ENCODE measurements around the gene ABCC2. TPM values are rescaled to one million over a fixed set of nuclear protein-coding genes. Genes with fewer than 3 reads are reported as not detected.

Gene ABCC2
- total and polyA plus RNA-seq, 3 donors from 2014 or later = 0.81 to 4.3 (median 2.7) TPM

DNA sequence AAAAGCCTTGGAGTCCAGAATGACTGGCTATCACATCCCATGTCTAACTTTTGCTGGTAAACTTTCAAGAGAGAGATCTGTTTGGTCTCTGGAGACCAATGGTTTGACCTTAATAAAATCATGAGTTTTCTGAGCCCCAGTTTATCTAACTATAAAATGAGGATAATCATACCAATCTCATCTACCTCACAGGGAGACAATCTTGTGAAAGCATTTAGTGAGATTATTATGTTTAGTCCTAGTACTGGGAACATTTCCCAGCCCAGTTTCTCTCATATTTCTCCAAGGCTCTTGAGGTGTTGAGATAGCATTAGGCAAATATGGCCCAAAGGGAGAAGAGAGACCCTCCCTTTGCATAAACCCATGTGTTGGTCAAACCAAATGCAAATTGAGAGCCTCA, 25.8 kb downstream of the ABCC2 start:
- TF ChIP-seq, protein P1, sequence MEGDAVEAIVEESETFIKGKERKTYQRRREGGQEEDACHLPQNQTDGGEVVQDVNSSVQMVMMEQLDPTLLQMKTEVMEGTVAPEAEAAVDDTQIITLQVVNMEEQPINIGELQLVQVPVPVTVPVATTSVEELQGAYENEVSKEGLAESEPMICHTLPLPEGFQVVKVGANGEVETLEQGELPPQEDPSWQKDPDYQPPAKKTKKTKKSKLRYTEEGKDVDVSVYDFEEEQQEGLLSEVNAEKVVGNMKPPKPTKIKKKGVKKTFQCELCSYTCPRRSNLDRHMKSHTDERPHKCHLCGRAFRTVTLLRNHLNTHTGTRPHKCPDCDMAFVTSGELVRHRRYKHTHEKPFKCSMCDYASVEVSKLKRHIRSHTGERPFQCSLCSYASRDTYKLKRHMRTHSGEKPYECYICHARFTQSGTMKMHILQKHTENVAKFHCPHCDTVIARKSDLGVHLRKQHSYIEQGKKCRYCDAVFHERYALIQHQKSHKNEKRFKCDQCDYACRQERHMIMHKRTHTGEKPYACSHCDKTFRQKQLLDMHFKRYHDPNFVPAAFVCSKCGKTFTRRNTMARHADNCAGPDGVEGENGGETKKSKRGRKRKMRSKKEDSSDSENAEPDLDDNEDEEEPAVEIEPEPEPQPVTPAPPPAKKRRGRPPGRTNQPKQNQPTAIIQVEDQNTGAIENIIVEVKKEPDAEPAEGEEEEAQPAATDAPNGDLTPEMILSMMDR (IDR thresholded peaks at IDR 0.05) = no peak
- no peak for TF ChIP-seq POLR2A (IDR thresholded peaks at IDR 0.05)
- no peak overlapping the region for H3K27ac ChIP-seq

DNA sequence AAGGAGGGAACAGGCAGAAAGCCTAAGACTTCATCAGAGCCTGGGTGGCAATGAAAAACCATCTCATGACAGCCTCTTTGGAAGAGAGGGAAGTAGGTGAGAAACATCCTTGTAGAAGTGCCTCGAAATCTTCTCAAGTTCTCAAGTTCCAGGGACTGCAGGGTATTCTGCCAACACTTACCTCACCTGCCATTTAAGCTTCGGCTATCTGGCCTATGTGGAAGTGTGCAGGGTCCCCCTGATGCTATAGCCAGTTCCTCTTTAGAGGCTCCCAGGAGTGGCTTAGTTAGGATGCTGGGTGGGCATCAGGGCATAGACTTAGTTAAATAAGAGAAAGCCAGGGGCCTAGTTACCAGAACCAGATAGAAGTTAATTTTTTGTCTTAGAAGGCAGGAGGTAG, 27.0 kb downstream of the ABCC2 start:
- Histone ChIP-seq H3K4me3 (no peak overlapping the region), H3K4me1 (no peaks in the 10 kb centered on the region), H3K27me3 (no peaks in the 10 kb centered on the region), H3K9me3 (no peaks in the 10 kb centered on the region), H3K36me3 (ENCODE audit: low read depth, missing control alignments) (no peaks in the 10 kb centered on the region), H3K27ac (no peak overlapping the region)
- 83 to 88% methylated on average over 2 of the region's 2 CpGs for WGBS, 2 donors
- no peak for DNase-seq
- TF ChIP-seq, protein P1 (IDR thresholded peaks at IDR 0.05) = no peak
- TF ChIP-seq POLR2A (IDR thresholded peaks at IDR 0.05) = no peak
- intact Hi-C loops (cut with DNase I; ENCODE audit: low total_unique reads) = no loop called here

More for the DNA sequence above, 25.8 kb downstream of the ABCC2 start:
- DNase-seq = no peak
- intact Hi-C loops (cut with DNase I; ENCODE audit: low total_unique reads) = no loop called here
- H3K9me3 ChIP-seq = no peaks in the 10 kb centered on the region
- no peak overlapping the region for H3K4me3 ChIP-seq
- no peaks in the 10 kb centered on the region for H3K36me3 ChIP-seq (ENCODE audit: low read depth, missing control alignments)
- H3K4me1 ChIP-seq = no peaks in the 10 kb centered on the region
- H3K27me3 ChIP-seq = no peaks in the 10 kb centered on the region

DNA sequence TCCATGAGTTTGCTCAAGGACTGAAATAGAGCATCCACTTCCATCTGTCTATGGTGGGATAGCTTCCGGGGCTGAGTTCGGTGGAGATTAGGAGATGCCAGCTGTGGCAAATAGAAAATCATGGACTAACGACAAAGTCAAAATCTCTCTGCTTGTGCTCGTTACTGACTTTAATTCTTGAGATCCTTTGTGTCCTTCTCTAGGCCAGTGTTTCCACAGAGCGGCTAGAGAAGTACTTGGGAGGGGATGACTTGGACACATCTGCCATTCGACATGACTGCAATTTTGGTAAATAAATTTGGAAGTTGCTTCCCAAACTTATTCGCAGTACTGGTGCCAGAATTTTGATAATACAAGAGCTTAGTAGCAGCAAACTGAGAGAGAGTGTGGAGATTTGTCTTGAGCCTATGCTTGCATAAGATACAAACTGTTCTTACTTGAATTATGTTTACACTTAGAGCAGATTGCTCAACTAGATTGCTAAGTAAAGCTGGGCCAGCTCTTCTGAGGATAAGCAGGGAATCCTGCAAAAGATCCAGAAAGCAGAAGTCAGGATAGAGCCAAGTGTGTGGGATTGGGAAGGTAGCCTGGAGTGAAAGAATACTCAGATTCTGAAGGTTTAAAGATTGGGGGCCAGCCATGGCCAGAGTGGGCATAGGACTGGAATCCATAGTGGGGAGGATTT, 27.6 kb downstream of the ABCC2 start:
- Histone ChIP-seq H3K27ac (no peak overlapping the region), H3K36me3 (ENCODE audit: low read depth, missing control alignments) (no peaks in the 10 kb centered on the region), H3K4me1 (no peaks in the 10 kb centered on the region), H3K9me3 (no peaks in the 10 kb centered on the region), H3K4me3 (no peak overlapping the region), H3K27me3 (no peaks in the 10 kb centered on the region)
- WGBS, 2 donors = 72 to 76% methylated on average over 7 of the region's 7 CpGs
- TF ChIP-seq, protein P1 (IDR thresholded peaks at IDR 0.05) = no peak
- TF ChIP-seq POLR2A (IDR thresholded peaks at IDR 0.05) = no peak
- no peak for DNase-seq
- intact Hi-C loops (cut with DNase I; ENCODE audit: low total_unique reads) = no loop called here

DNA sequence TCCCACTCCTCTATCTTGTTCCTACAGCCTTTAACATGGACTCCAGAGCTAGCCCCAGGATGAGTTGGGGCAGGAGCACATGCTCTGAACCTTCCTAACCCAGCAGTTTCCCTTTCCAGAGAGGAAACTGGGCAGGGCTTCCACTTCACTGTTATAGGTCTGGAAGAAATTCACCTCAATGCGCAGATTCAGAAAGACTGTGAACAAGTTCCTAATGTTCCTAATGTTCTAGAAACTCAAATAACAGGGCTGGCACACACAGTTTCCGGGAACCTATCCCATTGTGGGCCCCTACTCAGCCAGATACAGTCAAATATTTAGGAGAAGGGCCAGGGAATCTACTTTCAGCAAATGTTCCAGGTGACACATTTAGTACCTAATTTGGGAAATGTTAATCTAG, 29.7 kb downstream of the ABCC2 start:
- 67 to 69% methylated on average over 2 of the region's 2 CpGs for WGBS, 2 donors
- H3K27ac ChIP-seq = no peak overlapping the region
- H3K27me3 ChIP-seq = no peaks in the 10 kb centered on the region
- no peak overlapping the region for H3K4me3 ChIP-seq
- TF ChIP-seq, protein P1 (IDR thresholded peaks at IDR 0.05) = no peak
- TF ChIP-seq POLR2A (IDR thresholded peaks at IDR 0.05) = no peak
- H3K36me3 ChIP-seq (ENCODE audit: low read depth, missing control alignments) = no peaks in the 10 kb centered on the region
- H3K4me1 ChIP-seq = no peaks in the 10 kb centered on the region
- H3K9me3 ChIP-seq = no peaks in the 10 kb centered on the region
- DNase-seq = no peak
- intact Hi-C loops (cut with DNase I; ENCODE audit: low total_unique reads) = no loop called here

DNA sequence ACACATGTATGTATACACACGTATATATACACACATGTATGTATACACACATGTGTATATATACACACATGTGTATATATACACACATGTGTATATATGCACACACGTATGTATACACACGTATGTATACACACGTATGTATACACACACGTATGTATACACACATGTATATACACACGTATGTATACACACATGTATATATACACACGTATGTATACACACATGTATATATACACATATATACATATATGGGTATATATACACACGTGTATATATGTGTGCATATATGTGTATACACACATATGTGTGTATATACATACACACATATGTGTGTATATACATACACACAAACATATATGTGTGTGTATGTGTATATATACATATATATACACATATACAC, 31.7 kb downstream of the ABCC2 start:
- H3K4me1 ChIP-seq = no peaks in the 10 kb centered on the region
- 61 to 84% methylated on average over 8 of the region's 8 CpGs for WGBS, 2 donors
- H3K27ac ChIP-seq = no peak overlapping the region
- H3K4me3 ChIP-seq = no peak overlapping the region
- no peaks in the 10 kb centered on the region for H3K27me3 ChIP-seq
- H3K36me3 ChIP-seq (ENCODE audit: low read depth, missing control alignments) = no peaks in the 10 kb centered on the region
- no peaks in the 10 kb centered on the region for H3K9me3 ChIP-seq
- DNase-seq = no peak
- intact Hi-C loops (cut with DNase I; ENCODE audit: low total_unique reads) = no loop called here
- TF ChIP-seq, protein P1 (IDR thresholded peaks at IDR 0.05) = no peak
- no peak for TF ChIP-seq POLR2A (IDR thresholded peaks at IDR 0.05)
